LHCN-M2 (cell line): Measurements from ENCODE around the gene HRNR. TPM values are rescaled to one million over a fixed set of nuclear protein-coding genes. Genes with fewer than 3 reads are reported as not detected.

Experiments
- DNase-seq: peaks from one replicate; pipeline ENCODE4 v3.0.0-alpha.2; 2012; ENCODE audit warnings: low read depth
- total RNA-seq: library from RNA; depleted of rRNA; stranded (reverse); fragments of >200 nt; gene quantifications from 2 replicates; pipeline ENCODE4 v1.2.3, GENCODE V29; 2014

Gene HRNR
- total RNA-seq, 1 experiment from 2014 or later: not detected

DNA sequence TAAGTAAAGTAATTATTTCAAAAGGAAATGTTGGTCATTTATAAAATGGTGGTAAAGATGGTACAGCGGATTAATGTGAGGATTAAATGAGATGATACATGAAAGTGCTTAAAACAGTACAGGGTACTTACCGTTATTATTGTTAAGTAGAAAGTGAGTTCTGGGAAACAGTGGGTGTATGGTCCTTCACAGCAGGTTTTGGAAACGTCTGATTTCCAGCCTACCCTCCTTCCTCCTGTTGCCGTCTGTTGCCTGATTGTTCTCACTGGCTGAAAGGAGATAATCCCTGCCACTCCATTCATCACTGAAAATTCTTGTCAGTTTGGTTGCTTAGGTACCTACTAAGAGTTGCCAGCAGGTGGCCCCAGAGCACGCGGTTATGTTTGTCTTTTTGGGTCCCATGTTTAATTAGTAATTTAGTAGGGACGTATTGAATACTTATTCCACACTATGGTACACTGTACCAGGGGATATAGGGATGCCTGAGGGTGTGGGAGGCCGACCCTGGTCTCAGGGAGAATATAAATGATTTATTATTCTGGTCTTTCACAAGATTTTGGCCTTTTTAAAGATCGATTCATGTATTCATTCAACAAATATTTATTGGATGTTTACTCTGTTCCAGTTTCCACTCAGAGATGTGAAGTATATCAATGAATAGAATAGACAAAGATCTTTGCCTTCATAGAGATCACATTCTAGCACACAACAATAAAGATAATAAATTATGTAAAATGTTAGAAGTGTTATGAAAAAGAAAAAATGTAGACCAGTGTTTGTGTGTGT, 34.1 kb downstream of the HRNR start:
- peak; percentile 78 for DNase-seq

DNA sequence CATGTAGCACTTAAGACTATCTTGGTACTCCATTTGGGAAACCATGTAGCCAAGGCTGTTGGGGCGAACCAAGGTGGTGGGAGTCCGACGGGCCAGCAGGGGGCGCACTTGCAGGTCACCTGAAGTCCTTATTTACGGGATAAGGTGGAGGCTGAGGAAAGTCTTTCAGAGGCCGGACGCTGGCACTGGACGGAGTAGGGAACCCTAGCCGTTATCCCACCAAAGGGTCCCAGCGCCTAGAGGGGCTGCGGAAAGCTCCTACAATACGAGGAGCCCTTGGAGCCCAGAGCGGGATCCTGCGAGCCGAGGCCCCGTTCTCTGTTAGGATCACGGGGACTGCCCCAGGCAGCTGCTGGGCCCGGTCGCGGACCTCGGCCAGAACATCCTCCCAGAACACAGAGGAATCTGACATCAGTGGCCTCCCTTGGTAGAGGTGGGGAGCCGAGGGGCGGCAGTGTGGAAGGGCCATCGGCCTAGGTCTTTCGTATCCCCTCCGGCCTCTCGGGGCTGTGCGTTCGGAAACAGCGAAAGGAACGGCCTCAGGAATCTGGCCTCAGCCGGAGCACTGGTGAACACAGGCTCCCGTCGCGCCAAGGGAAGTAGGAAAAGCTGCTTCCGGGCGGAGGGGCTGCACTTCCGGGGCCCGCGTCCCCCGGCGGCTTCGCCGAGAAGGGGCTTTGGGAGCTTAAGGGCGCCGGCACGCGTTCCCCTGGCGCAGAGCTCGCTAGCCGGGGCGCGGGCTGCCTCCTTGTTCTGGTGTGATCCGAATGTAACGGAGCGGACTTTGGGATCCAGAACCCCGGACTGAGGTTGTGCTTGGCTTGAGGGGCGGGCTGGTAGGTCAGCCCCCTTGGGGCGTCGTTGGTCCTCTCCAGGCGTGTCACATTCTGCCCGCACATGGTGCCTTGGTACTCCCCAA, 35.1 kb downstream of the HRNR start:
- peak; percentile 73 for DNase-seq

DNA sequence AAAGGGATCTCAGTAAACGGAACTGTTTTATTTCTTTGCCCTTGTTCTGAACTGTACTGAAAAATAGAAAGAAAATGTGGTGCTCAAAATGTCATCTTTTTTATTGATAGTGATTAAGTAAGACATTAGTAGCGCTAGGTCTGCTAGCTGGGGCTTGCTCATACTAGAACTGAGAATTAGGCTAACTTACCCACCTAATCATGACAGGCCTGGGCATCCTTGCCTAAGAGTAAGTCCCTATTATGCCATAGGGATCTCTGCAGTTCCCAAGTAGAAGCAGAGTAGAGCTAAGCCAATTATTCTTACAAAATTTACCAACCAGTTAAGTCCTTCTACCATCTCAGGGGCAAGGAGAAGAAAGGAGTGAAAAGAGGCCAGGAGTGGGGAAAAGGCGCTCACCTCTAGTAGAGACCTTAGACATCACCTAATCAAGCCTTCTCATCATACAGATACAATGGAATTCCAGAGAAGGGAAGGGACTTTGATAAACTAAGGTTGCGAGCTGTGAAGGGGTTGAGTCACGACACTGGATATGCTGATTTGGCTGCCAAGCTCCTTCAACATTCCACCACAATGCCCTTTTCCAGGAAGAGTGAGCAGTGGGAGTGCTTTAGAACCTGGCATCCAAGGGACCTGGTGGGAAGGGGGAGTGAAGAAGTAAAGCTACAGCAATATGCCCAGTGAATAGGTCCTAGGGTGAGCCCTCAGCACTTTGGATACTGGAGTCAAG, 37.3 kb downstream of the HRNR start:
- no peak for DNase-seq

DNA sequence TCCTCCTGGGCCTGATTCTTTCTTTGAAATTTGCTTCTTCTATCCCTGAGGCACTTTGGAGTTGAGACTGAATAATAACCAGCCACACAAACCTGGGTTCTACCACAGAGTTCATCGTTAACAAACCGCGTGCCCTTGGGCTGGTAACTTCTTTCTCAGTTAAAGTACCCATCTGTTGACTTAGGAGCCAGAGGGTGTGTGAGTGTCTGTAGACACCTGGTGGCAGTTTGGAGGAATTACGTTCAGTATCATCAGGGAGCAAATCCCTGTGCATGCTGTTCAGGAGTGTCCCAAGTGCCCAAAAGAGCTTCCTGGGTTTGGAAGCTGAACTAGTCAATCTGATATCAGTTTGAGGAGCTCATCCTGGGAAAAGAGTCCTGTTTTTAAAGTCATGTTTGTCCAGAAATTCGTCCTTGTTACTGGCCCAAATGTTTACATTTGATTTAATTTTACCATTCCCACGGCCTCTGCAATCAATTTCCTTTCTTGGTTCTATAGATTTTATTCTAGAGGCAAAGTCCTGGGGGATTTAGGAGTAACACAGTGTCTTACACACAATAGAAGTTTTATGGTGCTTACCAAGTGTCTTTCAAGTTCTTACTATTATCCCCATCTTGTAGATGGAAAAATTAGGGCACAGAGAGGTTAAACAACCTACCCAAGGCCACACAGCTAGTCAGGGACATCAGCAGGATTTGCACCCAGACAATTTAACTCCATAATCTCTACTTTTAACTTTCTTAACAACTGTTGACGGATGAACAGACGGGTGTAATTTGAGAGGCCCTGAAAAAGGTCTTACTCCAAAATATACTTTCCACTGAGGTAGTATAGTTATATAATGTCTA, 38.2 kb downstream of the HRNR start:
- DNase-seq: peak; percentile 77

DNA sequence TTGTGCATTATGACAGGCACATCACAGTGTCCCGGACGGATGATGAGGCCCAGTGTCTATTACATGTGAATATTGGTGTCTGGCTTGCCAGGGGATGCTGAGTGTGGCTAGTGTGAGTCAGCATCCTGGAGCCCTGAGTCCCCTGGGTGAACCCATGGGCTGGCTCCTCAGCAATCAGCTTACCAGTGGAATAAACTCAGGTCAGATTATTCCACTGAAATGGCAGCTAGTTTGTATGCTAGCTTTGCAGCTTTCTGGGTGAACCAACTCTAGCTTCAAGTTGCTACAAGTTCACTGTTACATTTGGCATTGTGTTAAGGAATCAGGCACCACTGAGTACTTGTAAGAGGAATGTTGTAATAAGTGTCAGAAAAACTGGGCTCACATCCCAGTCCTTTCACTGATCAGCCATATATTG, 41.0 kb downstream of the HRNR start:
- peak; percentile 87 for DNase-seq

DNA sequence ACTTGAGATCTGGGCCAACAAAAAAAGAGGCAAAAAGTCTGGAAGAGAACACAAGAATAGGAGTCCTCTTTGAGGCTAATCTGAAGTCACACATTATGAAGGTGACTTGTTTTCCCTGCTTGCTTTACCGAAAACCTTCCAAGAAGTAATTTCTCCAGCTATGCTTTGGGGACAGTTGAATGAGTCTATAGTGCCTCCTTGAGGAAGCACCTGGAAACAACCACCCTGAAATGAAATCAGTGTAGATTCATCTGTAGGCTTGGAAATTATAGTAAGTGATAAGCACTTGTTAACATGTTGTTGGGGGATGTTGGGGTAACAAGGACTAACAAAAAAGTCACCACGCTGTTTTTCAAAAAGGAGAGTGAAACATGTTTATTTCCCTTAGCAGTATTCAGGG, 41.6 kb downstream of the HRNR start:
- DNase-seq: peak; percentile 48

DNA sequence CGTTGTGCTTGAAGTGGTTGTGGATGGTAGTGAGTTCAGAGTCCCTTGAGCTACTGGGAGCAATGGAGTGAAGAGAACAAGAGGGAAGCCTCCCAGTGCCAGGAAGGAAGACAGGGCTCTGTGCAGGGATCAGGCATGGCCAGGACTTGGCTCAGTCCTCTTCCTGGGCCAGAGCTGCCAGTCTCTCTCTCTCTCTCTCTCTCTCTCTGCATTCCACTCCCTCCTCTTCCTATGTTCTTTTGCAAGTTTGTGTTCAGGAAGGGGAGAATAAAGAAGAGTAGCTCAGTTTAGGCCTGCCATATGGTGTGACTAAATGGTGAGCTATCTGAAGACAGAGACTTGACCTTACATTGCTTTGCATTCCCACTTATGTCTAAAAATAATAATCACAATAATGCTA, 44.4 kb downstream of the HRNR start:
- DNase-seq: no peak

DNA sequence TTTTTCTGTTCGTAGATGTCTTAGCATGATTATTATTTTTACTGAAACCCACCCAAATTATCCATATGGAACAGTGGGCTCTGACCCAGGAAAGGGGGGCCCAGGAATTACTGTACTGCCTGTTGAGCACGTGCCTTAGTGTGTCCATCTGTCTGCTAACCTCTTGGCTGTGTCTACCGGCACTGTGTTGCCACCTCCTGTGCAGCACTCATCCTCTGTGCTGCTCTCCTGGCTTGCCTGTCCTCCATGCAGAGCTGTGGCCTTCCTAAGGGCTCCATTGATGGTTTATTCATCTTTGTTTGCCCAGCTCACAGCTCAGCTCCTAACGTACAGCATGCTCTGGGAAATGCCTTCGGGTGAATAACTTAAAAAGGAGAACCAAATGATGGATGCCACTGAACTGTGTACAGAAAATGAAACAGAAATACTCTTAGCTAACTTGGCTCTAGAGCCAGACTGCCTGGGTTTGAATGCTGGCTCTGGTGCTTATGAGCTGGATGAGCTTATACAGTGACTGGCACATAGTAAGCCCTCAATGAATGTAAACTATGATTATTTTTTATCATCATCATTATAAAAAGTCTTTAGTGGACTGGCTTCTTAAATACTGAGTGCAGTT, 53.6 kb downstream of the HRNR start:
- DNase-seq: no peak

DNA sequence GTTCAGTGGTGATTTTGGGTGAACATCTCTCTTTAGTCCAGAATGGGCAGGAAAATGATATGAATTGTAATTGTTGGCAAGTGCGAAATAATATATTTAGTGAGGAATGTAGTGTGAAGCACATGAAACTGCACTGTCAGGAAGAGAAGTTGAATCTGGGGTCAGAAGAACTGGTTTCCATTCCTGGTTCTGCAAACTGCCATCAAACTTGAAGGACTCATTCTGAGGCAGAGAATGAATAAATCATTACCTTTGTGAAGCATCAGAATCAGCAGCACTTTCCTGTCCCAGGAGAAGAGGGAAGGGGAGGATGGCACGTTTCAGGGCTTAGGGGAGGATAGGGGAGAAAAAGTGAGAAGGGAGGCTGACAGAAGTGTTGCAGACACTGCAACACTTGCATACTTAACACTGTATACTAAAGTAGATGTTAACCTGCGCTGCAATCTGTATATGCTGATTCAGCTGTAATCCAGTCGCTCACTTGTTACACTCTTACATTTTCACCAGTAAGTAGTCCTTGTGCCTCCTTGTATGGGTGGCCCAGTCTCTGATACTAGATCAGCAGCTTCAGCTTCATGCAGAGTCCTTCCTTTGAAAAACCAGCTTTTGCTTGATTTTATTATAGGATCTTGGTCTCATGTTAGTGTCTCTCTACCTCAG, 54.5 kb downstream of the HRNR start:
- no peak for DNase-seq

DNA sequence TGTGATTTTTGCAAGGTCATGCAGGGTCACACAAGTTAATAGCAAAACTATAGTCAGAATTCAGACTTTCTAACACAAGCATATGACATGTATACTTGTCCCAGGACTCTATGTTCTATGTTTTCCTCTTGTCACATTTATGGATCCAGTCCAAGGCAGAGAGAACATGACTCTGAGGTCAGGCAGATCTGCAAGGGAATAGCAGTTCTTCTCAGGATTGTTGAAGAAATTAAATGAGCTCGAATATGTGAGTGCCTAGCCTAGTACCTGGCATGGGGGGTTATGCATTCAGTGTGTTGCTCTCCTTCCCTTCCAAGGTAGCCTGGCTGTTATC, 55.5 kb downstream of the HRNR start:
- peak; percentile 54 for DNase-seq

DNA sequence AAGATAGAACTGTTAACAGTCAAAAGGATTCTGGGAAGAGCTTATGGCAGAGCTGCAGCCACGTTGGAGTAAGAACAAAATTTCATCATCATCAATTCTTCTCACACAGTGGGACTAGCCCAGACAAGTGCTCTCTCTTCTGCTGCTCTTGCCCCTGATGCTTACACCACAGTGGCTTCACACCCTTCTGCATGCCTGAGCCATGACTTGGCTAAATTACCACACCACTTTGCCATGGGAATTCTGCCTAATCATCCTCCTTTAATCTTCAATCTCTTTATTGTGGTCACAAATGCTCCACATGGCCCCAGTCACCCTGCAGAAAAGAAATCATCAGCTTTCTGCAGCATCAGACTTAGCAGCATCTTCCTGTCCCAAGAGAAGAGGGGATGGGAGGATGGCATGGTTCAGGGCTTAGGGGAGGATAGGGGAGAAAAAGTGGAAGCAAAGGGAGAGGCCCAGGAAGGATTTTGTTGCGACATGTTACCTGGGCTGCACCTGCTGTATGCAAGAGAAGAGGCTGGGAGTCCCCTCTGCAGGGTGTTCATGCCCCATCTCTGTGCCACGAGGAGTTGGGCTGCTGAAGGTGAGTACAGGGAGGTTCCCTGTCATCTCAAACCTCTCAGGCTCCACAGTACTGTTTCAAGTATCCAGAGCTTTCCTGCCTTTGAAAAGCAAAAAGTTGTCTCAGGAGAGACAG, 56.0 kb downstream of the HRNR start:
- peak; percentile 94 for DNase-seq

DNA sequence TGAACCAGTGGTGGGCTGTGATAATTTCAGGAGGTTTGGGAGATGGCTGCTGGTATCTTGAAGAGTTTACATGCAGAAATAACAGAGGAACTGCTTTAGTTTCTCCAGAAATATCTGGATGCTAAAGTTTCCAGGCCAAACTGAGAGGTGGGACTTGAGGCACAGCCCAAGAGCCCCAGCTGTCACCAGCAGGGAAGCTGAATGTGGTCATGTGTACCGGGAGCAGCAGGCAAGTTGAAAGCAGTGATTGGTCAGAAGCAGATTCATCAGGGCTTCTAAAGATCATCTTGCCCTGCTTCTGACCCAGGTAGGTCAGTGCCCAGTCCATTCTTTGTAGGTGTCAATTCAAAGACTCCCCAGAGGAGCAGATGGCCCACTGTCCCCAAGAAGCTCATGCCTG, 57.0 kb downstream of the HRNR start:
- peak; percentile 51 for DNase-seq

DNA sequence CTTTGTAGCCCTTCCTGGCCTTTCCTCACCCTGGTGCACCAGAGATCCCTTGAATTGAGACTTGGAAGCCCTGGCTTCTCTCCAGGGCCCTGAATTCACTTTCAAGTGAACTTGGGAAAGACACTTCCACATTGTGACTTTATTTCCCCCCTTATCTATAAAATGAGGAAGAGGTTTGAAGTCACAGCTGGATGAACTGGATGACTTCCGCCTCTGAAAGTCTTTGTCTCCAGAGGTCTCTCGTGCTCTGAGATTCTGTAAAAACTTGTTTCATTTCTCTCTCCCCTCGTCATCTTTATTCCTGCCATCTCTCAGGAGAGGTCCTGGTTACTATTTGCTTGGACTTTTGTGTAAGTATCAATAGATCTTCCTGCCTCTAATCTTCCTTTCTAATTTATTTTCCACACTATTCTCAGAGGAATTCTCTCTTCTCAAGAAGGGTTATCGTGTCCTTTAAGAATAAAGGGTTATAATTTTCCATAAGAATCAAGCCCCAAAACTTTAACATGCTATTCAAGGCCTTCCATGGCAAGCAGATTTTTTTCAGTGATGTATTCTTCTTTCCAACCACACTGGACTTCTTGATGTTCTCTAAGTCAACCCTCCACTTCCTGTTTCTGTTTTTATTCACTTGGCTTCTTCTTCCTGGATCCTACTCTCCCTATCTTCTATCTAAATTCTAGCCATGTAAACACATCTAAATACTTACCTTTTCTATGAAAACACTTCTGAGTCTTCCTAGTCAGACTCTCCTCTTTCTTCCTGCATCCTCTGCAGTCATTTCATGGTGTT, 58.5 kb downstream of the HRNR start:
- DNase-seq: no peak

DNA sequence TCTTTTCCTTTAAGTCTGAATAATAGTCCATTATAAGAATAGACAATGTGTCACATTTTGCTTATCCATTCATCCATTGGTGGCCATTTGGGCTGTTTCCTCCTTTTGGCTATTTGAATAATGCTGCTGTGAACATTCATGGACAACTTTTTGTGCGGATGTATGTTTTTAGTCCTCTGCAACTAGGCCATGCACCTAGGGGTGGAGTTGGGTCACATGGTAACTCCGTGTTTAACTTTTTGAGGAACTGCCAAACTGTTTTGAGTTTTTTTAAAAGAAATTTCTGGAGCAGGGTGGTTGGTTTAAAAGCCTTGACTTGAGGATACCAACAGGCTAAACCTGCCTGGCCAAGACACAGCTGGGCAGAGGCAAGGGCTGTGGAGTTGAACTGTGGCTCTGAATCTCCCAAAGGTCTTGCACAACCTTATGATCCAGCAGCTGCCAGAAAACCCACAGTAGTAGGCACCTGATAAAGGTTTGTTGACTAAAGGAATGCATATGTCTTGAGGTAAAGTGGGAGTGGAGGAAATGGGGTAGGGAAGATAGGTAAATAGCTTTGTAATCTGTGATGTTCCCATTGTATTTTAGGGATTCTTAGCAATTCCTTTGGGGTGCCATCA, 59.4 kb downstream of the HRNR start:
- no peak for DNase-seq

DNA sequence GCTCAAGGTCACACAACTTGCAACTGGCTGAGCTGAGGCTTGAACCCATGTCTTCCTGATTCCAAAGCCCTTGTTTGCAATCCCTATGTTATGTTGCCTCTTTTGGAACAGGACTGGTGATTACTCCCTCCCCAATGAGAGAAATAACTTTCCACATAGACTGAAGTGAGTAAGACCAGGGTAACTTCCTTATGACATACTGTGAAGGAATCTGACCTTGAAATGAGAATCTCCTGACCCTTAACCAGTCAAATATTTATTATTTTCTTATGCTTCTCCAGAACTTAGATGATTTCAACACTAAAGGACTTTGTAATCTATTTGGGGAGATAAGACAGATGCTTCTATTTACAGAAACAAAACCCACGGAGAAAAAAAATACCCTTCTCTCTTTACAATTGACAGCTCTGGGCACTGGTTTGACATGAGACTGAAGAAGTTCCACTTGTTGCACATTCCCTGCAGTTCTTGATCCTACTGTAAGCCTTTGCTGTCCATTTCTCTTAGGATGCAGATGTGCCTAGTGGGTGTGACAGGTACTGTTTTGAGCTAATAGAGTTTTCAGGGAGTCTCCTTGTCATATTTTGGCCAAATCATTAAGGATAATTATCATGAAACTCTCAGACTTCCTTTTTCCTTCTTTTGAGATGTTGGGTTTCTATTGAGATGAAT, 61.1 kb downstream of the HRNR start:
- peak; percentile 95 for DNase-seq
